HAP-1 (cell line): ENCODE results near the gene ICAM2.
"Not testable (repeated sequence)": the region's sequence is repeated elsewhere in the genome, so short reads cannot be mapped to it uniquely, and the experiment has no call there.

ENCODE experiments used
- DNase-seq, 2 experiments: peaks; one replicate each; pipeline ENCODE4 v3.0.0-alpha.2; 2016 to 2020; ENCODE audit warnings: low spot score in 2 of 2
- H3K27me3 ChIP-seq: fragments of 250-450 bp; sonication (Bioruptor Pico); 2 replicates; pipeline ENCODE4 v1.5.1; 2020; ENCODE audit warnings: low read depth, mild to moderate bottlenecking, moderate library complexity
- H3K36me3 ChIP-seq: fragments of 250-450 bp; sonication (Bioruptor Pico); replicated peaks from 2 replicates; pipeline ENCODE4 v1.5.1; 2020; ENCODE audit warnings: mild to moderate bottlenecking
- H3K4me1 ChIP-seq: fragments of 250-450 bp; sonication (Bioruptor Pico); 2 replicates; pipeline ENCODE4 v1.5.1; 2020; ENCODE audit warnings: mild to moderate bottlenecking
- H3K4me3 ChIP-seq: fragments of 250-450 bp; sonication (Bioruptor Pico); 2 replicates; pipeline ENCODE4 v1.5.1; 2020; ENCODE audit warnings: mild to moderate bottlenecking, moderate library complexity
- H3K9me3 ChIP-seq: fragments of 250-450 bp; sonication (Bioruptor Pico); 2 replicates; pipeline ENCODE4 v1.5.1; 2020; ENCODE audit warnings: mild to moderate bottlenecking, moderate library complexity
- in situ Hi-C: fragments of 300-500 bp; cut with MboI; formaldehyde crosslinking; loops from 3 replicates; pipeline ENCODE4 v1.14.3; 2020; ENCODE audit warnings: low sequenced_read_pairs, inconsistent platforms, mixed read lengths

ICAM2 gene

GRCh38 chr17:64016231-64016784, 4.1 kb downstream of the ICAM2 start:
- Histone ChIP-seq H3K4me3 (no peak overlapping the region), H3K9me3 (no peaks in the 10 kb centered on the region), H3K27me3 (no peaks in the 10 kb centered on the region; the same call in 1 of the 2 replicates), H3K4me1 (no peaks in the 10 kb centered on the region), H3K36me3 (no peaks in the 10 kb centered on the region)
- in situ Hi-C loops: no loop called here
- no peak for DNase-seq

- no peak for DNase-seq
- H3K4me3 ChIP-seq: no peak overlapping the region
- no peaks in the 10 kb centered on the region; the same call in 1 of the 2 replicates for H3K27me3 ChIP-seq
- H3K36me3 ChIP-seq: no peaks in the 10 kb centered on the region
- no peaks in the 10 kb centered on the region for H3K4me1 ChIP-seq
- no peaks in the 10 kb centered on the region for H3K9me3 ChIP-seq
- in situ Hi-C loops: no loop called here
Measured at GRCh38 chr17:64015447-64015846, 5.0 kb downstream of the ICAM2 start.

GRCh38 chr17:64009571-64010402, 10.6 kb downstream of the ICAM2 start:
- Histone ChIP-seq H3K36me3 (no peaks in the 10 kb centered on the region), H3K4me3 (no peak overlapping the region), H3K9me3 (no peaks in the 10 kb centered on the region), H3K27me3 (no peaks in the 10 kb centered on the region), H3K4me1 (no peaks in the 10 kb centered on the region)
- in situ Hi-C loops: no loop called here
- DNase-seq: no peak

- Histone ChIP-seq H3K9me3 (no peaks in the 10 kb centered on the region), H3K27me3 (no peaks in the 10 kb centered on the region), H3K36me3 (no peaks in the 10 kb centered on the region), H3K4me3 (no peak overlapping the region), H3K4me1 (no peaks in the 10 kb centered on the region)
- in situ Hi-C loops: no loop called here
- DNase-seq: no peak
Measured at GRCh38 chr17:64008830-64009229, 11.6 kb downstream of the ICAM2 start.

- in situ Hi-C loops: no loop called here
- H3K27me3 ChIP-seq: no peaks in the 10 kb centered on the region
- H3K4me1 ChIP-seq: no peaks in the 10 kb centered on the region
- no peak for DNase-seq
- no peaks in the 10 kb centered on the region for H3K36me3 ChIP-seq
- no peaks in the 10 kb centered on the region for H3K9me3 ChIP-seq
- H3K4me3 ChIP-seq: no peak overlapping the region
Measured at GRCh38 chr17:64008346-64008745, 12.1 kb downstream of the ICAM2 start.

GRCh38 chr17:64007838-64008282, 12.6 kb downstream of the ICAM2 start:
- in situ Hi-C loops: no loop called here
- no peak overlapping the region for H3K4me3 ChIP-seq
- H3K27me3 ChIP-seq: no peaks in the 10 kb centered on the region
- no peaks in the 10 kb centered on the region for H3K36me3 ChIP-seq
- H3K4me1 ChIP-seq: no peaks in the 10 kb centered on the region
- DNase-seq: peak in 1 of 2 experiments; percentile 1
- no peaks in the 10 kb centered on the region for H3K9me3 ChIP-seq

GRCh38 chr17:64007089-64007837, 13.2 kb downstream of the ICAM2 start:
- in situ Hi-C loops, H3K4me1 ChIP-seq, H3K36me3 ChIP-seq, H3K27me3 ChIP-seq, H3K4me3 ChIP-seq, H3K9me3 ChIP-seq: not testable (repeated sequence)
- peak in 1 of 2 experiments; percentile 1 for DNase-seq

GRCh38 chr17:64006361-64007088, 13.9 kb downstream of the ICAM2 start:
- Histone ChIP-seq H3K4me3 (no peak overlapping the region), H3K36me3 (no peaks in the 10 kb centered on the region), H3K27me3 (no peaks in the 10 kb centered on the region), H3K9me3 (no peaks in the 10 kb centered on the region), H3K4me1 (no peaks in the 10 kb centered on the region)
- in situ Hi-C loops: no loop called here
- DNase-seq: no peak

- no peaks in the 10 kb centered on the region for H3K27me3 ChIP-seq
- H3K4me1 ChIP-seq: no peaks in the 10 kb centered on the region
- H3K9me3 ChIP-seq: no peaks in the 10 kb centered on the region
- no peaks in the 10 kb centered on the region for H3K36me3 ChIP-seq
- in situ Hi-C loops: no loop called here
- no peak overlapping the region for H3K4me3 ChIP-seq
- DNase-seq: no peak
Measured at GRCh38 chr17:64005734-64006167, 14.7 kb downstream of the ICAM2 start.

- no peaks in the 10 kb centered on the region for H3K27me3 ChIP-seq
- no peaks in the 10 kb centered on the region for H3K9me3 ChIP-seq
- H3K36me3 ChIP-seq: no peaks in the 10 kb centered on the region
- in situ Hi-C loops: no loop called here
- no peak overlapping the region for H3K4me3 ChIP-seq
- no peaks in the 10 kb centered on the region for H3K4me1 ChIP-seq
- DNase-seq: peak in 1 of 2 experiments; percentile 3
Measured at GRCh38 chr17:64004903-64005733, 15.3 kb downstream of the ICAM2 start.

GRCh38 chr17:64004218-64004770, 16.1 kb downstream of the ICAM2 start:
- DNase-seq: no peak
- no peak overlapping the region for H3K4me3 ChIP-seq
- in situ Hi-C loops: no loop called here
- no peaks in the 10 kb centered on the region for H3K9me3 ChIP-seq
- H3K27me3 ChIP-seq: no peaks in the 10 kb centered on the region
- no peaks in the 10 kb centered on the region for H3K36me3 ChIP-seq
- H3K4me1 ChIP-seq: no peaks in the 10 kb centered on the region

- no peaks in the 10 kb centered on the region for H3K36me3 ChIP-seq
- in situ Hi-C loops: no loop called here
Measured at GRCh38 chr17:64003526-64004121, 16.8 kb downstream of the ICAM2 start.

More at GRCh38 chr17:64003526-64004121, 16.8 kb downstream of the ICAM2 start:
- Histone ChIP-seq H3K9me3 (no peaks in the 10 kb centered on the region), H3K4me3 (no peak overlapping the region), H3K27me3 (no peaks in the 10 kb centered on the region), H3K4me1 (no peaks in the 10 kb centered on the region)
- no peak for DNase-seq
